Muscle of leg (tissue), 10 donors: Measurements from ENCODE around the gene PCSK5. TPM values are rescaled to one million over a fixed set of nuclear protein-coding genes. Genes with fewer than 3 reads are reported as not detected.

Source experiments
- DNase-seq: peaks from one replicate; pipeline ENCODE4 v3.0.0; 2013
- H3K27ac ChIP-seq: one replicate; pipeline ENCODE4 v1.5.1; 2013; ENCODE audit warnings: mild to moderate bottlenecking, low read length, control low read depth
- H3K27me3 ChIP-seq: one replicate; pipeline ENCODE4 v1.6.1; 2013; ENCODE audit warnings: low read length; ENCODE audit not compliant: control insufficient read depth, insufficient read depth
- H3K36me3 ChIP-seq: one replicate; pipeline ENCODE4 v1.6.1; 2013; ENCODE audit warnings: low read length; ENCODE audit not compliant: control insufficient read depth, insufficient read depth
- H3K4me1 ChIP-seq: one replicate; pipeline ENCODE4 v1.6.1; 2013; ENCODE audit warnings: low read length; ENCODE audit not compliant: control insufficient read depth, insufficient read depth
- H3K4me3 ChIP-seq: one replicate; pipeline ENCODE4 v1.5.1; 2013; ENCODE audit warnings: low read length, control low read depth
- H3K9me3 ChIP-seq: replicated peaks from 2 replicates; pipeline ENCODE4 v1.6.1; 2013; ENCODE audit warnings: low read depth, low read length; ENCODE audit not compliant: control insufficient read depth
- polyA plus RNA-seq, 8 donors: library from polyadenylated mRNA; unstranded; fragments of 120-200 nt; gene quantifications; one replicate each; pipeline versions ENCODE4 v1.2.1 to v1.2.3, GENCODE V29; 2013; ENCODE audit warnings: inconsistent platforms in 1 of 8, low replicate concordance in 1 of 8; ENCODE audit not compliant: insufficient read length in 8 of 8, insufficient read depth in 1 of 8
- total RNA-seq: library from RNA; stranded (reverse); fragments of 120-200 nt; gene quantifications from one replicate; pipeline ENCODE4 v1.2.4, GENCODE V29; 2013

The PCSK5 gene
- total and polyA plus RNA-seq, 9 donors, result 12.9 to 22.1 (median 16.7) TPM

DNA sequence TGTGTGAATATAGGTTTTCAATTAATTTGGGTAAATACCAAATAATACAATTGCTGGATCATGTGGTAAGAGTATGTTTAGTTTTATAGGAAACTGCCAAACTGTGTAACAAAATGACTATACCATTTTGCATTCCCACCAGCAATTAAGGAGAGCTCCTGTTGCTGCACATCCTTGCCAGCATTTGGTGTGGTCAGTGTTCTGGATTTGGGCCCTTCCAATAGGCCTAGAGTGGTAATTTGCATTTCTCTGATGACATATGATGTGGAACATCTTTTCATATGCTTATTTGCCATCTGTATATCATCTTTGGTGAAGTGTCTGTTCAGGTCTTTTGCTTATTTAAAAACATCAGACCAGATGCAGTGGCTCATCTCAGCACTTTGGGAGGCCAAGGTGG lies 515.4 kb downstream of the PCSK5 start:
- Histone ChIP-seq H3K9me3 (no peaks in the 10 kb centered on the region), H3K36me3 (no peaks in the 10 kb centered on the region), H3K4me3 (no peak overlapping the region), H3K4me1 (no peaks in the 10 kb centered on the region), H3K27ac (no peak overlapping the region), H3K27me3 (no peaks in the 10 kb centered on the region)
- no peak for DNase-seq
